Mesenchymal stem cell (in vitro differentiated cells and primary cell): Measurements from ENCODE around the gene BCL7B.

Experiments
- DNase-seq: peaks from one replicate; pipeline ENCODE4 v3.0.0-alpha.2; 2013
- H2AFZ ChIP-seq: one replicate; pipeline ENCODE4 v1.6.1; 2013; ENCODE audit warnings: low read depth, mild to moderate bottlenecking, control low read depth, inconsistent platforms, low read length, moderate library complexity
- H2AK5ac ChIP-seq: 2 replicates; pipeline ENCODE4 v1.6.1; 2013; ENCODE audit warnings: low read length, moderate library complexity, mild to moderate bottlenecking, inconsistent platforms; ENCODE audit not compliant: severe bottlenecking
- H2BK120ac ChIP-seq: one replicate; pipeline ENCODE4 v1.6.1; 2013; ENCODE audit warnings: low read depth, mild to moderate bottlenecking, inconsistent platforms, low read length, moderate library complexity
- H2BK12ac ChIP-seq, 2 experiments: one replicate each; pipeline ENCODE4 v1.6.1; 2013; ENCODE audit warnings: inconsistent platforms in 2 of 2, low read length in 2 of 2, mild to moderate bottlenecking in 2 of 2, moderate library complexity in 2 of 2, control low read depth in 1 of 2
- H2BK15ac ChIP-seq: one replicate; pipeline ENCODE4 v1.6.1; 2013; ENCODE audit warnings: mild to moderate bottlenecking, low read depth, inconsistent platforms; ENCODE audit not compliant: poor library complexity, severe bottlenecking
- H2BK5ac ChIP-seq: 2 replicates; pipeline ENCODE4 v1.6.1; 2013; ENCODE audit warnings: low read depth, mild to moderate bottlenecking, low read length, control low read depth, inconsistent platforms; ENCODE audit not compliant: poor library complexity, severe bottlenecking
- H3K14ac ChIP-seq, 2 experiments: one replicate each; pipeline ENCODE4 v1.6.1; 2013; ENCODE audit warnings: inconsistent platforms in 2 of 2, low read length in 2 of 2, control low read depth in 1 of 2, mild to moderate bottlenecking in 1 of 2, moderate library complexity in 1 of 2
- H3K18ac ChIP-seq, 2 experiments: one replicate each; pipeline ENCODE4 v1.6.1; 2013; ENCODE audit warnings: inconsistent platforms in 2 of 2, low read length in 2 of 2, control low read depth in 1 of 2, low read depth in 1 of 2, mild to moderate bottlenecking in 1 of 2
- H3K23ac ChIP-seq, 2 experiments: one replicate each; pipeline ENCODE4 v1.6.1; 2013; ENCODE audit warnings: inconsistent platforms in 2 of 2, low read length in 2 of 2, mild to moderate bottlenecking in 2 of 2, moderate library complexity in 2 of 2, control low read depth in 1 of 2
- H3K27ac ChIP-seq: 2 replicates; pipeline ENCODE4 v1.5.1; 2013; ENCODE audit warnings: mild to moderate bottlenecking, moderate library complexity, low read length, control low read depth, inconsistent platforms; ENCODE audit not compliant: poor library complexity, severe bottlenecking
- H3K27me3 ChIP-seq, 2 experiments: 2 replicates each; pipeline versions ENCODE4 v1.6.1 to v1.7.0; 2013; ENCODE audit warnings: low read length in 2 of 2, mild to moderate bottlenecking in 2 of 2, moderate library complexity in 2 of 2, control low read depth in 1 of 2, inconsistent platforms in 1 of 2; ENCODE audit not compliant: control insufficient read depth in 1 of 2, insufficient read depth in 1 of 2
- H3K36me3 ChIP-seq, 2 experiments: 2 replicates each; pipeline versions ENCODE4 v1.6.1 to v1.7.0; 2013; ENCODE audit warnings: low read length in 2 of 2, control low read depth in 1 of 2, inconsistent platforms in 1 of 2, low read depth in 1 of 2, mild to moderate bottlenecking in 1 of 2; ENCODE audit not compliant: insufficient read depth in 2 of 2, control insufficient read depth in 1 of 2
- H3K4ac ChIP-seq, 2 experiments: one replicate each; pipeline ENCODE4 v1.6.1; 2013; ENCODE audit warnings: inconsistent platforms in 2 of 2, low read length in 2 of 2, mild to moderate bottlenecking in 2 of 2, moderate library complexity in 2 of 2, control low read depth in 1 of 2, low read depth in 1 of 2
- H3K4me1 ChIP-seq: 2 replicates; pipeline ENCODE4 v1.6.1; 2013; ENCODE audit warnings: low read depth, low read length, control low read depth; ENCODE audit not compliant: control insufficient read depth, insufficient read depth
- H3K4me2 ChIP-seq: 2 replicates; pipeline ENCODE4 v1.6.1; 2013; ENCODE audit warnings: low read length, mild to moderate bottlenecking, inconsistent platforms; ENCODE audit not compliant: poor library complexity, severe bottlenecking
- H3K4me3 ChIP-seq, 2 experiments: 2 replicates each; pipeline versions ENCODE4 v1.5.1 to v1.7.0; 2013; ENCODE audit warnings: low read length in 2 of 2, mild to moderate bottlenecking in 2 of 2, control low read depth in 1 of 2, low read depth in 1 of 2; ENCODE audit not compliant: insufficient read depth in 1 of 2
- H3K79me1 ChIP-seq: replicated peaks from 2 replicates; pipeline ENCODE4 v1.6.1; 2013; ENCODE audit warnings: mild to moderate bottlenecking, control low read depth, low read length, inconsistent platforms; ENCODE audit not compliant: poor library complexity, severe bottlenecking
- H3K9ac ChIP-seq: 2 replicates; pipeline ENCODE4 v1.7.0; 2013; ENCODE audit warnings: mild to moderate bottlenecking, low read length, moderate library complexity
- H3K9me3 ChIP-seq: 2 replicates; pipeline ENCODE4 v1.7.0; 2013; ENCODE audit warnings: mild to moderate bottlenecking, low read length; ENCODE audit not compliant: control insufficient read depth
- H4K8ac ChIP-seq: one replicate; pipeline ENCODE4 v1.6.1; 2013; ENCODE audit warnings: inconsistent platforms, mild to moderate bottlenecking, low read length, moderate library complexity
- H4K91ac ChIP-seq: one replicate; pipeline ENCODE4 v1.6.1; 2013; ENCODE audit warnings: mild to moderate bottlenecking, low read length, inconsistent platforms
- WGBS: methylation state at CpG from one replicate; pipeline ENCODE4 v1.1.7; 2013; ENCODE audit warnings: mixed read lengths; 5-methylcytosine and 5-hydroxymethylcytosine counted together

The BCL7B gene

DNA sequence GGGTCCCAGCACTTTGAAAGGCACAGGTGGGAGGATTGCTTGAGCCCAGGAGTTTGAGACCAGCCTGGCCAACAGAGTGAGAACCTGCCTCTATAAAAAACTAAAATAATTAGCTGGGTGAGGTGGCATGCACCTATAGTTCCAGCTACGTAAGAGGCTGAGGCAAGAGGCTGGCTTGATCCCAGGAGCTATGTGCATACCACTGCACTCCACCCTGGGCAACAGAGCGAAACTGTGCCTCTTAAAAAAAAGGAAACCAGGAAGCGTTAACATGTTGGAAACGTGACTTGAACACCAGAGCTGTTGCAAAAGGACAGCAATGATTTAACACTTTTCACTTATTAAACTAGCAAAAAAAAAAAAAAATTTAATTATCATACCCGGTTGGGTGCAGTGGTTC, 48.0 kb downstream of the BCL7B start:
- Histone ChIP-seq H2AFZ (no peak overlapping the region), H3K36me3 (peaks cover 50 to 88% of the 10 kb centered on the region in 2 experiments), H2BK120ac (no peak overlapping the region), H2BK12ac (no peak overlapping the region), H2AK5ac (no peak overlapping the region), H4K91ac (no peak overlapping the region), H3K18ac (no peak overlapping the region), H2BK15ac (no peak overlapping the region), H3K79me1 (peaks cover 6% of the 10 kb centered on the region), H3K14ac (no peak overlapping the region), H3K4me2 (no peak overlapping the region), H3K9ac (no peak overlapping the region), H3K23ac (no peak overlapping the region), H3K4me1 (peaks cover 6% of the 10 kb centered on the region), H2BK5ac (no peak overlapping the region), H3K27ac (peak overlapping the region; percentile 29), H3K4me3 (no peak overlapping the region), H4K8ac (no peak overlapping the region), H3K27me3 (no peaks in the 10 kb centered on the region), H3K4ac (no peak overlapping the region), H3K9me3 (no peaks in the 10 kb centered on the region)
- WGBS: 98% methylated on average over 5 of the region's 5 CpGs
- DNase-seq: no peak

DNA sequence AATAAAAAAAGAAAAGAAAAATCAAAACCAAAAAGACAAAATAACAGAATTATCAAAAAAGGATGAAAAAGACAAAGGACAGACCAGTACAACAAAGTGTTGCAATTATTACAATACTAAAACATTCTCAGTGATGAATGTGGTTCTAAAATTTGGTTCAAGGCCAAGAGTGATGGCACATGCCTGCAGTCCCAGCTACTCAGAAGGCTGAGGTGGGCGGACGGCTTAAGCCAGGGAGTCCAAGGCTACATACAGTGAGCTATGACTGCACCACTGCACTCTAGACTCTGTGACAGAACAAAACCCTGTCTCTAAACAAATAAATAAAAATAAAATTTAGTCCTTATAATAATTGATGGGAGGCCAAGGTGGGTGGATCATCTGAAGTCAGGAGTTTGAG, 49.9 kb downstream of the BCL7B start:
- Histone ChIP-seq H3K4me1 (peaks cover 4% of the 10 kb centered on the region), H3K4me3 (no peak overlapping the region), H3K9me3 (no peaks in the 10 kb centered on the region), H3K36me3 (peaks cover 54 to 87% of the 10 kb centered on the region in 2 experiments), H4K8ac (no peak overlapping the region), H2AK5ac (no peak overlapping the region), H3K79me1 (peaks cover 6% of the 10 kb centered on the region), H3K18ac (no peak overlapping the region), H3K27me3 (no peaks in the 10 kb centered on the region), H3K23ac (no peak overlapping the region), H2BK12ac (no peak overlapping the region), H2BK120ac (no peak overlapping the region), H3K4me2 (no peak overlapping the region), H2AFZ (no peak overlapping the region), H3K27ac (no peak overlapping the region), H3K14ac (no peak overlapping the region), H4K91ac (no peak overlapping the region), H2BK5ac (no peak overlapping the region), H3K9ac (no peak overlapping the region), H3K4ac (no peak overlapping the region), H2BK15ac (no peak overlapping the region)
- WGBS: 100% methylated on average over 2 of the region's 2 CpGs
- no peak for DNase-seq

DNA sequence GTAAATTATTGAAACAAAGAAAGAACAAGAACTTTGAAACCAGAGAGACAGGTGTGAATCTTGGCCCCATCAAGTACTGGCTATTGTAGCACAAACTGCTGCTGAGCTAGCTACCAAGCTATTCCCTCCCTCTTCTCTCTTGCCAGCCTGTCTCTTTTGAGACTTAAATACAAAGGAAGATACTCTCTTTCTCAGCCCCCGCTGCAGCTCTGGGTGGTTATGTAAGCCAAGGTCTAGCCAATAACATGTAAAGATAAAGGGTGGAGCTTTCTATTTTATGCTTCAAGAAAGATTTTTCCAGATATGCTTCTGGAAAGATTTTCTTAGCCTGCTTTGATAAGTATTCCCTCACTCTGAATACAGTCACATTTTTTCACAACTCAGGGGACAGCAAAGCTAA, 52.6 kb downstream of the BCL7B start:
- no peaks in the 10 kb centered on the region for H3K27me3 ChIP-seq
- no peak overlapping the region for H2BK12ac ChIP-seq
- H3K79me1 ChIP-seq: peaks cover 10% of the 10 kb centered on the region
- H3K23ac ChIP-seq: no peak overlapping the region
- H3K4me3 ChIP-seq: no peak overlapping the region
- peaks cover 58 to 88% of the 10 kb centered on the region in 2 experiments for H3K36me3 ChIP-seq
- H4K91ac ChIP-seq: no peak overlapping the region
- no peaks in the 10 kb centered on the region for H3K9me3 ChIP-seq
- H3K27ac ChIP-seq: no peak overlapping the region
- H2BK120ac ChIP-seq: no peak overlapping the region
- H4K8ac ChIP-seq: no peak overlapping the region
- no peak overlapping the region for H3K4me2 ChIP-seq
- H2AFZ ChIP-seq: no peak overlapping the region
- H3K4ac ChIP-seq: no peak overlapping the region
- no peak overlapping the region for H2BK5ac ChIP-seq
- H3K14ac ChIP-seq: no peak overlapping the region
- WGBS: no CpG with 5 or more reads among the region's 1 CpG
- H2AK5ac ChIP-seq: no peak overlapping the region
- no peak for DNase-seq
- H3K9ac ChIP-seq: no peak overlapping the region
- no peak overlapping the region for H2BK15ac ChIP-seq
- H3K18ac ChIP-seq: no peak overlapping the region
- no peaks in the 10 kb centered on the region for H3K4me1 ChIP-seq

DNA sequence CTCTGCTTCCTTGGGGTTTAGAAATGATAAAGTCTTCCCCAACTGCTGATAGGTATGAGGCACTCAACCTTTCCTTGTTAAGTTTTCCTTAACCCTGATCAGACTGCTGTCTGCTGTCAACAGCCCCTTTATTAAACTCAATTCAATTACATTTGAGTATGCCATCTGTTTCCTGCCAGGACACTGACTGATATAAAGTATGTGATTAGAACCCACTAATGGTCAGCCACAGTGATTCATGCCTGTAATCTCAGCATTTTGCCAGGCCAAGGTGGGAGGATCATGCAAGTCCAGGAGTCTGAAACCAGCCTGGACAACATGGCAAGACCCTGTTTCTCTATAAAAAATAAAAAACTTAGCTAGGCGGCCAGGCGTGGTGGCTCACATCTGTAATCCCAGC, 53.5 kb downstream of the BCL7B start:
- Histone ChIP-seq H3K23ac (no peak overlapping the region), H2BK12ac (no peak overlapping the region), H3K4ac (no peak overlapping the region), H4K91ac (no peak overlapping the region), H3K27ac (no peak overlapping the region), H3K9ac (no peak overlapping the region), H3K9me3 (no peaks in the 10 kb centered on the region), H3K14ac (no peak overlapping the region), H3K36me3 (peaks cover 53 to 88% of the 10 kb centered on the region in 2 experiments), H2BK120ac (no peak overlapping the region), H3K4me3 (no peak overlapping the region), H3K4me2 (no peak overlapping the region), H3K79me1 (peaks cover 12% of the 10 kb centered on the region), H2AFZ (no peak overlapping the region), H3K4me1 (no peaks in the 10 kb centered on the region), H3K18ac (no peak overlapping the region), H4K8ac (no peak overlapping the region), H2AK5ac (no peak overlapping the region), H2BK15ac (no peak overlapping the region), H2BK5ac (no peak overlapping the region), H3K27me3 (no peaks in the 10 kb centered on the region)
- DNase-seq: no peak
- 95% methylated on average over 2 of the region's 2 CpGs for WGBS
